Neural cell (in vitro differentiated cells): Measurements from ENCODE around the gene A1CF. TPM values are rescaled to one million over a fixed set of nuclear protein-coding genes. Genes with fewer than 3 reads are reported as not detected.

ENCODE experiments used
- H2AFZ ChIP-seq: fragments of 200-600, 300-800 bp; sonication (generic), shearing (Covaris generic); 2 replicates; pipeline ENCODE4 v1.6.0; 2014; ENCODE audit warnings: low read depth, mild to moderate bottlenecking, antibody characterized with exemption, low read length, moderate library complexity
- H3F3A ChIP-seq: fragments of 200-600 bp; shearing (Covaris generic); 2 replicates; pipeline ENCODE4 v1.6.1; 2016; ENCODE audit warnings: mild to moderate bottlenecking, moderate library complexity, mixed read lengths, antibody characterized with exemption, low read length; ENCODE audit not compliant: insufficient read depth, poor library complexity, severe bottlenecking
- H3K27ac ChIP-seq: fragments of 200-600, 300-800 bp; sonication (generic), shearing (Covaris generic); 2 replicates; pipeline ENCODE4 v1.5.1; 2014; ENCODE audit warnings: mild to moderate bottlenecking, low read length, moderate library complexity
- H3K27me3 ChIP-seq: fragments of 300-800, 200-600 bp; sonication (generic), shearing (Covaris generic); 2 replicates; pipeline ENCODE4 v1.6.0; 2014; ENCODE audit warnings: mild to moderate bottlenecking, low read depth, low read length, moderate library complexity; ENCODE audit not compliant: insufficient read depth
- H3K36me3 ChIP-seq: fragments of 300-800, 200-600 bp; sonication (generic), shearing (Covaris generic); 2 replicates; pipeline ENCODE4 v1.5.1; 2014; ENCODE audit warnings: mild to moderate bottlenecking, antibody characterized with exemption, low read length, moderate library complexity; ENCODE audit not compliant: insufficient read depth
- H3K4me2 ChIP-seq: fragments of 300-800, 200-600 bp; sonication (generic), shearing (Covaris generic); 2 replicates; pipeline ENCODE4 v1.6.0; 2014; ENCODE audit warnings: mild to moderate bottlenecking, low read length
- H3K4me3 ChIP-seq: fragments of 300-800, 200-600 bp; sonication (generic), shearing (Covaris generic); 2 replicates; pipeline ENCODE4 v1.5.1; 2014; ENCODE audit warnings: mild to moderate bottlenecking, low read length, moderate library complexity
- H3K79me2 ChIP-seq: fragments of 200-600 bp; shearing (Covaris generic); replicated peaks from 2 replicates; pipeline ENCODE4 v1.6.0; 2014; ENCODE audit warnings: mild to moderate bottlenecking, low read length, moderate library complexity; ENCODE audit not compliant: insufficient read depth
- H3K9ac ChIP-seq: fragments of 300-800, 200-600 bp; sonication (generic), shearing (Covaris generic); 2 replicates; pipeline ENCODE4 v1.6.1; 2016; ENCODE audit warnings: mild to moderate bottlenecking, low read length, mixed read lengths
- H3K9me2 ChIP-seq: fragments of 200-600 bp; shearing (Covaris generic); 2 replicates; pipeline ENCODE4 v1.6.1; 2016; ENCODE audit warnings: mild to moderate bottlenecking, low read length, mixed read lengths; ENCODE audit not compliant: insufficient read depth
- H3K9me3 ChIP-seq: fragments of 200-600, 300-800 bp; sonication (generic), shearing (Covaris generic); 2 replicates; pipeline ENCODE4 v1.6.1; 2016; ENCODE audit warnings: mild to moderate bottlenecking, mixed run types, low read length, moderate library complexity, mixed read lengths
- H4K20me1 ChIP-seq: fragments of 200-600 bp; shearing (Covaris generic); 2 replicates; pipeline ENCODE4 v1.6.1; 2016; ENCODE audit warnings: mild to moderate bottlenecking, mixed run types; ENCODE audit not compliant: insufficient read depth
- EP300 ChIP-seq: fragments of 450-650 bp; conservative IDR thresholded peaks from 2 replicates; pipeline ENCODE4 v1.6.1; 2014; ENCODE audit warnings: antibody characterized with exemption, mild to moderate bottlenecking, moderate library complexity; ENCODE audit not compliant: poor library complexity, severe bottlenecking
- EZH2 ChIP-seq: fragments of 200-600, 300-800 bp; shearing (Covaris generic), sonication (generic); IDR thresholded peaks from 2 replicates; pipeline ENCODE4 v1.6.1; 2014; ENCODE audit warnings: antibody characterized with exemption, low read length, borderline replicate concordance, mild to moderate bottlenecking; ENCODE audit not compliant: insufficient read depth, poor library complexity, severe bottlenecking
- MXI1 ChIP-seq: fragments of 450-650 bp; conservative IDR thresholded peaks from 2 replicates; pipeline ENCODE4 v1.6.1; 2014; ENCODE audit warnings: antibody characterized with exemption, mild to moderate bottlenecking; ENCODE audit not compliant: poor library complexity, severe bottlenecking
- POLR2AphosphoS5 ChIP-seq: IDR thresholded peaks from 2 replicates; pipeline ENCODE4 v1.6.1; 2012
- RAD21 ChIP-seq: fragments of 450-650 bp; conservative IDR thresholded peaks from 2 replicates; pipeline ENCODE4 v1.6.1; 2014; ENCODE audit warnings: antibody characterized with exemption, mild to moderate bottlenecking, moderate library complexity
- SMC3 ChIP-seq: fragments of 450-650 bp; conservative IDR thresholded peaks from 2 replicates; pipeline ENCODE4 v1.6.1; 2014; ENCODE audit warnings: antibody characterized with exemption, mild to moderate bottlenecking, moderate library complexity; ENCODE audit not compliant: poor library complexity
- TAF1 ChIP-seq: IDR thresholded peaks from 2 replicates; pipeline ENCODE4 v1.6.1; 2012; ENCODE audit warnings: low read depth
- polyA plus RNA-seq: library from polyadenylated mRNA; depleted of rRNA; stranded (reverse); fragments of >200 nt; gene quantifications from 2 replicates; pipeline ENCODE4 v1.2.3, GENCODE V29; 2014
- TF ChIP-seq, protein P1 (sequence below): IDR thresholded peaks from 2 replicates; pipeline ENCODE4 v1.6.1; 2012; ENCODE audit warnings: borderline replicate concordance
- TF ChIP-seq, protein P2 (sequence below): fragments of 450-650 bp; IDR thresholded peaks from 2 replicates; pipeline ENCODE4 v1.5.1; 2014; ENCODE audit warnings: antibody characterized with exemption, mild to moderate bottlenecking, moderate library complexity; ENCODE audit not compliant: poor library complexity, severe bottlenecking

The A1CF gene
- polyA plus RNA-seq, 1 donor from 2014 or later, result not detected

DNA sequence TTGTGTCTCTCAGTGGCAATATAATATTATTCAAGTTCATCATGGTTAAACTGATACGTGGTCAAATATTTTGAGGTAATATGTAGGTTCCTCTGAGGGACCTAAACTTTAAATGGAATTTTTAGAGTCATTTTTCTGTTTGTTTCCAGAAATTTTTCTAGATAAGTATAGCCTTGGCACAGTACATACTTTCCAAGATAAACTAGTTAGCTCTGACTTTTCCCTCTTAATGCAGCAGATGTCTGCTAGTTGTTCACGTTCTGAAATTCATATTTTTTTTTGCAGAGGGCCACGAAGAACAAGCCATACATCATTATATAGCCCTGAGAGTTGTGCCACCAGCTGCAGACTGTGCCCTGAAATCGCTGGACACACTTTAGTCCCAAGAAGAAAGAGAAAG, 61.6 kb downstream of the A1CF start:
- TF ChIP-seq EZH2 (no peak), MXI1 (no peak), TAF1 (no peak), RAD21 (no peak)
- no peaks in the 10 kb centered on the region for H3K9me3 ChIP-seq
- H2AFZ ChIP-seq, result no peak overlapping the region
- H3K27ac ChIP-seq, result no peak overlapping the region
- H3K4me3 ChIP-seq, result no peak overlapping the region
- H3K27me3 ChIP-seq, result no peaks in the 10 kb centered on the region
- no peaks in the 10 kb centered on the region for H3K36me3 ChIP-seq
- no peaks in the 10 kb centered on the region for H3K79me2 ChIP-seq
- no peak overlapping the region for H3K9ac ChIP-seq
- no peaks in the 10 kb centered on the region for H3F3A ChIP-seq
- no peaks in the 10 kb centered on the region for H3K9me2 ChIP-seq
- H4K20me1 ChIP-seq, result no peaks in the 10 kb centered on the region
- H3K4me2 ChIP-seq, result no peak overlapping the region

DNA sequence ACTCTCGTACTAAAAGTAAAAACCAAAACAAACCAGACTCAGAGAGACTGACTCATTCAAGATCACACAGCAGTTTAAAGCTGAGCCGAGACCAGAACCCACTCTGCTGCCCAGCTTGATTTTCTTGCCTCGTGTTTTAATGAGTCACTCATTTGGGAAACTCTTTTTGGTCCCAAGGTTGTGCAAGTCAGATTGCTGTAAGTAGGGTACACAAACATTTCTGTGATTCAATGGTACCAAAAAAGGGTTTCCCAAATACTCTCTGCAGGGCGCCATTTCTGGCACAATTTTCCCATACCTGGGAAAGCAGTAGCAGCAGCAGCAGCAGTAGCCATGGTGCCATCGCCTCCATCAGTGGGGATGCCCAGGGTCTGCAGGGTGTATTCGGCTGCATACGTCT, 75.8 kb downstream of the A1CF start:
- Histone ChIP-seq H3F3A (no peaks in the 10 kb centered on the region), H3K9me2 (no peaks in the 10 kb centered on the region), H3K27ac (no peak overlapping the region), H2AFZ (no peak overlapping the region), H3K4me2 (no peak overlapping the region), H3K79me2 (no peaks in the 10 kb centered on the region), H4K20me1 (no peaks in the 10 kb centered on the region), H3K36me3 (no peaks in the 10 kb centered on the region), H3K9me3 (no peaks in the 10 kb centered on the region), H3K27me3 (no peaks in the 10 kb centered on the region), H3K4me3 (no peak overlapping the region), H3K9ac (no peak overlapping the region)
- TF ChIP-seq EZH2, result no peak
- TF ChIP-seq RAD21, result no peak
- TF ChIP-seq, protein P1, sequence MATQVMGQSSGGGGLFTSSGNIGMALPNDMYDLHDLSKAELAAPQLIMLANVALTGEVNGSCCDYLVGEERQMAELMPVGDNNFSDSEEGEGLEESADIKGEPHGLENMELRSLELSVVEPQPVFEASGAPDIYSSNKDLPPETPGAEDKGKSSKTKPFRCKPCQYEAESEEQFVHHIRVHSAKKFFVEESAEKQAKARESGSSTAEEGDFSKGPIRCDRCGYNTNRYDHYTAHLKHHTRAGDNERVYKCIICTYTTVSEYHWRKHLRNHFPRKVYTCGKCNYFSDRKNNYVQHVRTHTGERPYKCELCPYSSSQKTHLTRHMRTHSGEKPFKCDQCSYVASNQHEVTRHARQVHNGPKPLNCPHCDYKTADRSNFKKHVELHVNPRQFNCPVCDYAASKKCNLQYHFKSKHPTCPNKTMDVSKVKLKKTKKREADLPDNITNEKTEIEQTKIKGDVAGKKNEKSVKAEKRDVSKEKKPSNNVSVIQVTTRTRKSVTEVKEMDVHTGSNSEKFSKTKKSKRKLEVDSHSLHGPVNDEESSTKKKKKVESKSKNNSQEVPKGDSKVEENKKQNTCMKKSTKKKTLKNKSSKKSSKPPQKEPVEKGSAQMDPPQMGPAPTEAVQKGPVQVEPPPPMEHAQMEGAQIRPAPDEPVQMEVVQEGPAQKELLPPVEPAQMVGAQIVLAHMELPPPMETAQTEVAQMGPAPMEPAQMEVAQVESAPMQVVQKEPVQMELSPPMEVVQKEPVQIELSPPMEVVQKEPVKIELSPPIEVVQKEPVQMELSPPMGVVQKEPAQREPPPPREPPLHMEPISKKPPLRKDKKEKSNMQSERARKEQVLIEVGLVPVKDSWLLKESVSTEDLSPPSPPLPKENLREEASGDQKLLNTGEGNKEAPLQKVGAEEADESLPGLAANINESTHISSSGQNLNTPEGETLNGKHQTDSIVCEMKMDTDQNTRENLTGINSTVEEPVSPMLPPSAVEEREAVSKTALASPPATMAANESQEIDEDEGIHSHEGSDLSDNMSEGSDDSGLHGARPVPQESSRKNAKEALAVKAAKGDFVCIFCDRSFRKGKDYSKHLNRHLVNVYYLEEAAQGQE, result no peak
- no peak for TF ChIP-seq MXI1
- TF ChIP-seq SMC3, result no peak
- TF ChIP-seq EP300, result no peak
- TF ChIP-seq TAF1, result no peak
- TF ChIP-seq, protein P2, sequence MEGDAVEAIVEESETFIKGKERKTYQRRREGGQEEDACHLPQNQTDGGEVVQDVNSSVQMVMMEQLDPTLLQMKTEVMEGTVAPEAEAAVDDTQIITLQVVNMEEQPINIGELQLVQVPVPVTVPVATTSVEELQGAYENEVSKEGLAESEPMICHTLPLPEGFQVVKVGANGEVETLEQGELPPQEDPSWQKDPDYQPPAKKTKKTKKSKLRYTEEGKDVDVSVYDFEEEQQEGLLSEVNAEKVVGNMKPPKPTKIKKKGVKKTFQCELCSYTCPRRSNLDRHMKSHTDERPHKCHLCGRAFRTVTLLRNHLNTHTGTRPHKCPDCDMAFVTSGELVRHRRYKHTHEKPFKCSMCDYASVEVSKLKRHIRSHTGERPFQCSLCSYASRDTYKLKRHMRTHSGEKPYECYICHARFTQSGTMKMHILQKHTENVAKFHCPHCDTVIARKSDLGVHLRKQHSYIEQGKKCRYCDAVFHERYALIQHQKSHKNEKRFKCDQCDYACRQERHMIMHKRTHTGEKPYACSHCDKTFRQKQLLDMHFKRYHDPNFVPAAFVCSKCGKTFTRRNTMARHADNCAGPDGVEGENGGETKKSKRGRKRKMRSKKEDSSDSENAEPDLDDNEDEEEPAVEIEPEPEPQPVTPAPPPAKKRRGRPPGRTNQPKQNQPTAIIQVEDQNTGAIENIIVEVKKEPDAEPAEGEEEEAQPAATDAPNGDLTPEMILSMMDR, result no peak
- no peak for TF ChIP-seq POLR2AphosphoS5
